ENCODE results near the gene FOXP1. TPM values are rescaled to one million over a fixed set of nuclear protein-coding genes. Genes with fewer than 3 reads are reported as not detected.

The FOXP1 gene
- total RNA-seq, 4 donors from 2014 or later, result 169 to 300 (median 202) TPM

GRCh38 chr3:71490692-71491091 lies 92.8 kb downstream of the FOXP1 start:
- Histone ChIP-seq H3K4me3 (no peak overlapping the region), H3K27me3 (no peaks in the 10 kb centered on the region), H3K9me3 (no peaks in the 10 kb centered on the region), H3K27ac (no peak overlapping the region), H3K36me3 (peaks cover 2 to 36% of the 10 kb centered on the region in 2 donors), H3K4me1 (peaks cover 0 to 12% (median under 1%) of the 10 kb centered on the region in 3 donors)
- ATAC-seq, result no peak
- WGBS, 2 donors (ENCODE audit: low coverage in 1 of 2), result 97 to 100% methylated on average over 3 of the region's 3 CpGs
- TF ChIP-seq POLR2A (IDR thresholded peaks at IDR 0.05) (no peak), POLR2AphosphoS5 (IDR thresholded peaks at IDR 0.05) (no peak), EP300 (IDR thresholded peaks at IDR 0.05) (no peak), CTCF (IDR thresholded peaks at IDR 0.05) (no peak)

- WGBS, 2 donors (ENCODE audit: low coverage in 1 of 2), result 92% methylated on average over 6 to 8 of the region's 9 CpGs
- TF ChIP-seq POLR2AphosphoS5 (IDR thresholded peaks at IDR 0.05) (no peak), CTCF (IDR thresholded peaks at IDR 0.05) (no peak), EP300 (IDR thresholded peaks at IDR 0.05) (no peak), POLR2A (IDR thresholded peaks at IDR 0.05) (no peak)
- H3K9me3 ChIP-seq, result no peaks in the 10 kb centered on the region
- peaks cover 0 to 10% (median 0%) of the 10 kb centered on the region in 3 donors for H3K4me1 ChIP-seq
- no peaks in the 10 kb centered on the region for H3K27me3 ChIP-seq
- H3K36me3 ChIP-seq, result peaks cover 2 to 36% of the 10 kb centered on the region in 2 donors
- no peak overlapping the region for H3K4me3 ChIP-seq
- no peak for ATAC-seq
- no peak overlapping the region for H3K27ac ChIP-seq
Observed at GRCh38 chr3:71489315-71489761, 94.2 kb downstream of the FOXP1 start.

- H3K4me3 ChIP-seq, result no peak overlapping the region
- no peak for ATAC-seq
- no peaks in the 10 kb centered on the region for H3K27me3 ChIP-seq
- H3K36me3 ChIP-seq, result peaks cover 2 to 36% of the 10 kb centered on the region in 2 donors
- no peak overlapping the region for H3K27ac ChIP-seq
- peaks cover 0 to 12% (median 0%) of the 10 kb centered on the region in 3 donors for H3K4me1 ChIP-seq
- no peaks in the 10 kb centered on the region for H3K9me3 ChIP-seq
- TF ChIP-seq POLR2AphosphoS5 (IDR thresholded peaks at IDR 0.05) (no peak), POLR2A (IDR thresholded peaks at IDR 0.05) (no peak), CTCF (IDR thresholded peaks at IDR 0.05) (no peak), EP300 (IDR thresholded peaks at IDR 0.05) (no peak)
- WGBS, 2 donors (ENCODE audit: low coverage in 1 of 2), result 84 to 90% methylated on average over 6 to 8 of the region's 9 CpGs
Observed at GRCh38 chr3:71488882-71489281, 94.6 kb downstream of the FOXP1 start.

- peaks cover 0 to 14% (median 0%) of the 10 kb centered on the region in 3 donors for H3K4me1 ChIP-seq
- no peak for ATAC-seq
- no peak overlapping the region for H3K27ac ChIP-seq
- 72 to 77% methylated on average over 6 of the region's 6 CpGs for WGBS, 2 donors (ENCODE audit: low coverage in 1 of 2)
- peaks cover 2 to 35% of the 10 kb centered on the region in 2 donors for H3K36me3 ChIP-seq
- no peaks in the 10 kb centered on the region for H3K9me3 ChIP-seq
- H3K27me3 ChIP-seq, result no peaks in the 10 kb centered on the region
- no peak overlapping the region for H3K4me3 ChIP-seq
- TF ChIP-seq CTCF (IDR thresholded peaks at IDR 0.05), result no peak
- no peak for TF ChIP-seq POLR2A (IDR thresholded peaks at IDR 0.05)
- no peak for TF ChIP-seq EP300 (IDR thresholded peaks at IDR 0.05)
- TF ChIP-seq POLR2AphosphoS5 (IDR thresholded peaks at IDR 0.05), result no peak
Observed at GRCh38 chr3:71488391-71488809, 95.1 kb downstream of the FOXP1 start.

GRCh38 chr3:71487418-71487817 lies 96.1 kb downstream of the FOXP1 start:
- H3K27ac ChIP-seq, result no peak overlapping the region
- no peak overlapping the region for H3K4me3 ChIP-seq
- peaks cover 2 to 26% of the 10 kb centered on the region in 2 donors for H3K36me3 ChIP-seq
- H3K27me3 ChIP-seq, result no peaks in the 10 kb centered on the region
- peaks cover 0 to 14% (median 0%) of the 10 kb centered on the region in 3 donors for H3K4me1 ChIP-seq
- TF ChIP-seq EP300 (IDR thresholded peaks at IDR 0.05) (no peak), POLR2A (IDR thresholded peaks at IDR 0.05) (no peak), POLR2AphosphoS5 (IDR thresholded peaks at IDR 0.05) (no peak), CTCF (IDR thresholded peaks at IDR 0.05) (no peak)
- 81 to 82% methylated on average over 4 to 5 of the region's 5 CpGs for WGBS, 2 donors (ENCODE audit: low coverage in 1 of 2)
- no peaks in the 10 kb centered on the region for H3K9me3 ChIP-seq
- no peak for ATAC-seq
